ENCODE data around the gene FARS2.
A peak's percentile ranks its signal among the peaks of the same experiment; 100 is the strongest.

Gene FARS2

GRCh38 chr6:5412663-5413062 lies 151.3 kb downstream of the FARS2 start:
- Histone ChIP-seq H3K4me3 (ENCODE audit: low read length) (no peak overlapping the region), H3K4me1 (ENCODE audit: control insufficient read depth, low read depth, low read length) (peaks cover 21% of the 10 kb centered on the region), H3K9me3 (ENCODE audit: control insufficient read depth, low read depth, low read length) (no peaks in the 10 kb centered on the region), H3K27ac (ENCODE audit: low read length) (no peak overlapping the region), H3K27me3 (ENCODE audit: control insufficient read depth, insufficient read depth, low read length) (no peaks in the 10 kb centered on the region), H3K36me3 (ENCODE audit: control insufficient read depth, low read depth, low read length) (no peaks in the 10 kb centered on the region), H3K9ac (ENCODE audit: low read length) (no peak overlapping the region)

- Histone ChIP-seq H3K27me3 (ENCODE audit: control insufficient read depth, insufficient read depth, low read length) (no peaks in the 10 kb centered on the region), H3K9ac (ENCODE audit: low read length) (no peak overlapping the region), H3K27ac (ENCODE audit: low read length) (no peak overlapping the region), H3K9me3 (ENCODE audit: control insufficient read depth, low read depth, low read length) (no peaks in the 10 kb centered on the region), H3K36me3 (ENCODE audit: control insufficient read depth, low read depth, low read length) (no peaks in the 10 kb centered on the region), H3K4me3 (ENCODE audit: low read length) (no peak overlapping the region), H3K4me1 (ENCODE audit: control insufficient read depth, low read depth, low read length) (peaks cover 15% of the 10 kb centered on the region)
Observed at GRCh38 chr6:5416250-5416649, 154.9 kb downstream of the FARS2 start.

- H3K9ac ChIP-seq (ENCODE audit: low read length) = no peak overlapping the region
- no peak overlapping the region for H3K27ac ChIP-seq (ENCODE audit: low read length)
- no peaks in the 10 kb centered on the region for H3K9me3 ChIP-seq (ENCODE audit: control insufficient read depth, low read depth, low read length)
- no peaks in the 10 kb centered on the region for H3K36me3 ChIP-seq (ENCODE audit: control insufficient read depth, low read depth, low read length)
- no peaks in the 10 kb centered on the region for H3K4me1 ChIP-seq (ENCODE audit: control insufficient read depth, low read depth, low read length)
- H3K4me3 ChIP-seq (ENCODE audit: low read length) = no peak overlapping the region
- no peaks in the 10 kb centered on the region for H3K27me3 ChIP-seq (ENCODE audit: control insufficient read depth, insufficient read depth, low read length)
Observed at GRCh38 chr6:5422321-5422915, 161.1 kb downstream of the FARS2 start.

- no peaks in the 10 kb centered on the region for H3K27me3 ChIP-seq (ENCODE audit: control insufficient read depth, insufficient read depth, low read length)
- no peaks in the 10 kb centered on the region for H3K4me1 ChIP-seq (ENCODE audit: control insufficient read depth, low read depth, low read length)
- H3K9ac ChIP-seq (ENCODE audit: low read length) = no peak overlapping the region
- H3K9me3 ChIP-seq (ENCODE audit: control insufficient read depth, low read depth, low read length) = no peaks in the 10 kb centered on the region
- H3K4me3 ChIP-seq (ENCODE audit: low read length) = no peak overlapping the region
- H3K27ac ChIP-seq (ENCODE audit: low read length) = no peak overlapping the region
- no peaks in the 10 kb centered on the region for H3K36me3 ChIP-seq (ENCODE audit: control insufficient read depth, low read depth, low read length)
Observed at GRCh38 chr6:5423251-5423650, 161.9 kb downstream of the FARS2 start.

GRCh38 chr6:5424726-5425125 lies 163.4 kb downstream of the FARS2 start:
- H3K4me3 ChIP-seq (ENCODE audit: low read length) = no peak overlapping the region
- no peak overlapping the region for H3K9ac ChIP-seq (ENCODE audit: low read length)
- no peaks in the 10 kb centered on the region for H3K27me3 ChIP-seq (ENCODE audit: control insufficient read depth, insufficient read depth, low read length)
- H3K9me3 ChIP-seq (ENCODE audit: control insufficient read depth, low read depth, low read length) = no peaks in the 10 kb centered on the region
- no peaks in the 10 kb centered on the region for H3K4me1 ChIP-seq (ENCODE audit: control insufficient read depth, low read depth, low read length)
- no peak overlapping the region for H3K27ac ChIP-seq (ENCODE audit: low read length)
- H3K36me3 ChIP-seq (ENCODE audit: control insufficient read depth, low read depth, low read length) = no peaks in the 10 kb centered on the region

- Histone ChIP-seq H3K4me1 (ENCODE audit: control insufficient read depth, low read depth, low read length) (no peaks in the 10 kb centered on the region), H3K27me3 (ENCODE audit: control insufficient read depth, insufficient read depth, low read length) (no peaks in the 10 kb centered on the region), H3K36me3 (ENCODE audit: control insufficient read depth, low read depth, low read length) (no peaks in the 10 kb centered on the region), H3K9me3 (ENCODE audit: control insufficient read depth, low read depth, low read length) (no peaks in the 10 kb centered on the region), H3K27ac (ENCODE audit: low read length) (no peak overlapping the region), H3K4me3 (ENCODE audit: low read length) (no peak overlapping the region), H3K9ac (ENCODE audit: low read length) (no peak overlapping the region)
Observed at GRCh38 chr6:5425267-5425666, 164.0 kb downstream of the FARS2 start.

- Histone ChIP-seq H3K9me3 (ENCODE audit: control insufficient read depth, low read depth, low read length) (no peaks in the 10 kb centered on the region), H3K4me1 (ENCODE audit: control insufficient read depth, low read depth, low read length) (peaks cover 3% of the 10 kb centered on the region), H3K4me3 (ENCODE audit: low read length) (no peak overlapping the region), H3K27me3 (ENCODE audit: control insufficient read depth, insufficient read depth, low read length) (no peaks in the 10 kb centered on the region), H3K9ac (ENCODE audit: low read length) (no peak overlapping the region), H3K36me3 (ENCODE audit: control insufficient read depth, low read depth, low read length) (no peaks in the 10 kb centered on the region), H3K27ac (ENCODE audit: low read length) (no peak overlapping the region)
Observed at GRCh38 chr6:5425797-5426196, 164.5 kb downstream of the FARS2 start.

- no peaks in the 10 kb centered on the region for H3K27me3 ChIP-seq (ENCODE audit: control insufficient read depth, insufficient read depth, low read length)
- H3K9me3 ChIP-seq (ENCODE audit: control insufficient read depth, low read depth, low read length) = no peaks in the 10 kb centered on the region
- H3K36me3 ChIP-seq (ENCODE audit: control insufficient read depth, low read depth, low read length) = no peaks in the 10 kb centered on the region
- peaks cover 10% of the 10 kb centered on the region for H3K4me1 ChIP-seq (ENCODE audit: control insufficient read depth, low read depth, low read length)
- H3K4me3 ChIP-seq (ENCODE audit: low read length) = no peak overlapping the region
- no peak overlapping the region for H3K9ac ChIP-seq (ENCODE audit: low read length)
- no peak overlapping the region for H3K27ac ChIP-seq (ENCODE audit: low read length)
Observed at GRCh38 chr6:5427586-5427985, 166.3 kb downstream of the FARS2 start.

- Histone ChIP-seq H3K4me1 (ENCODE audit: control insufficient read depth, low read depth, low read length) (peaks cover 12% of the 10 kb centered on the region), H3K9ac (ENCODE audit: low read length) (no peak overlapping the region), H3K9me3 (ENCODE audit: control insufficient read depth, low read depth, low read length) (no peaks in the 10 kb centered on the region), H3K27me3 (ENCODE audit: control insufficient read depth, insufficient read depth, low read length) (no peaks in the 10 kb centered on the region), H3K27ac (ENCODE audit: low read length) (no peak overlapping the region), H3K36me3 (ENCODE audit: control insufficient read depth, low read depth, low read length) (no peaks in the 10 kb centered on the region), H3K4me3 (ENCODE audit: low read length) (no peak overlapping the region)
Observed at GRCh38 chr6:5433324-5433723, 172.0 kb downstream of the FARS2 start.

GRCh38 chr6:5435449-5435848 lies 174.1 kb downstream of the FARS2 start:
- H3K9ac ChIP-seq (ENCODE audit: low read length) = no peak overlapping the region
- no peaks in the 10 kb centered on the region for H3K36me3 ChIP-seq (ENCODE audit: control insufficient read depth, low read depth, low read length)
- H3K4me3 ChIP-seq (ENCODE audit: low read length) = no peak overlapping the region
- no peaks in the 10 kb centered on the region for H3K9me3 ChIP-seq (ENCODE audit: control insufficient read depth, low read depth, low read length)
- peaks cover 4% of the 10 kb centered on the region for H3K27me3 ChIP-seq (ENCODE audit: control insufficient read depth, insufficient read depth, low read length)
- H3K4me1 ChIP-seq (ENCODE audit: control insufficient read depth, low read depth, low read length) = peaks cover 28% of the 10 kb centered on the region
- H3K27ac ChIP-seq (ENCODE audit: low read length) = no peak overlapping the region

- Histone ChIP-seq H3K4me3 (ENCODE audit: low read length) (peak overlapping the region; percentile 46), H3K27ac (ENCODE audit: low read length) (peak overlapping the region; percentile 8), H3K9ac (ENCODE audit: low read length) (peak overlapping the region; percentile 35)
Observed at GRCh38 chr6:5438922-5439584, 177.7 kb downstream of the FARS2 start.

GRCh38 chr6:5439749-5440148 lies 178.4 kb downstream of the FARS2 start:
- no peaks in the 10 kb centered on the region for H3K9me3 ChIP-seq (ENCODE audit: control insufficient read depth, low read depth, low read length)
- no peaks in the 10 kb centered on the region for H3K36me3 ChIP-seq (ENCODE audit: control insufficient read depth, low read depth, low read length)
- no peak overlapping the region for H3K27ac ChIP-seq (ENCODE audit: low read length)
- H3K4me3 ChIP-seq (ENCODE audit: low read length) = peak overlapping the region; percentile 46
- H3K4me1 ChIP-seq (ENCODE audit: control insufficient read depth, low read depth, low read length) = peaks cover 20% of the 10 kb centered on the region
- peak overlapping the region; percentile 35 for H3K9ac ChIP-seq (ENCODE audit: low read length)
- peaks cover 4% of the 10 kb centered on the region for H3K27me3 ChIP-seq (ENCODE audit: control insufficient read depth, insufficient read depth, low read length)

More at GRCh38 chr6:5438922-5439584, 177.7 kb downstream of the FARS2 start:
- H3K36me3 ChIP-seq (ENCODE audit: control insufficient read depth, low read depth, low read length) = no peaks in the 10 kb centered on the region
- peaks cover 4% of the 10 kb centered on the region for H3K27me3 ChIP-seq (ENCODE audit: control insufficient read depth, insufficient read depth, low read length)
- no peaks in the 10 kb centered on the region for H3K9me3 ChIP-seq (ENCODE audit: control insufficient read depth, low read depth, low read length)
- peaks cover 20% of the 10 kb centered on the region for H3K4me1 ChIP-seq (ENCODE audit: control insufficient read depth, low read depth, low read length)
